ENCODE measurements around the gene MYH11.

- no peak for TF ChIP-seq CTCF (IDR thresholded peaks at IDR 0.05)
- TF ChIP-seq POLR2A (IDR thresholded peaks at IDR 0.05), result no peak
Measured at GRCh38 chr16:15729152-15729551, 127.7 kb downstream of the MYH11 start.

Measured in prostate gland (tissue), 2 donors.